Hematopoietic multipotent progenitor cell treated with erythropoietin and hydrocortisone succinate and interleukin-3 and kit ligand, for 6 days (in vitro differentiated cells): Measurements from ENCODE around the gene RASGRP2.
A peak's percentile ranks its signal among the peaks of the same experiment; 100 is the strongest.

Experiments
- DNase-seq: peaks from one replicate; pipeline ENCODE4 v3.0.0-alpha.2; 2015

RASGRP2 gene

DNA sequence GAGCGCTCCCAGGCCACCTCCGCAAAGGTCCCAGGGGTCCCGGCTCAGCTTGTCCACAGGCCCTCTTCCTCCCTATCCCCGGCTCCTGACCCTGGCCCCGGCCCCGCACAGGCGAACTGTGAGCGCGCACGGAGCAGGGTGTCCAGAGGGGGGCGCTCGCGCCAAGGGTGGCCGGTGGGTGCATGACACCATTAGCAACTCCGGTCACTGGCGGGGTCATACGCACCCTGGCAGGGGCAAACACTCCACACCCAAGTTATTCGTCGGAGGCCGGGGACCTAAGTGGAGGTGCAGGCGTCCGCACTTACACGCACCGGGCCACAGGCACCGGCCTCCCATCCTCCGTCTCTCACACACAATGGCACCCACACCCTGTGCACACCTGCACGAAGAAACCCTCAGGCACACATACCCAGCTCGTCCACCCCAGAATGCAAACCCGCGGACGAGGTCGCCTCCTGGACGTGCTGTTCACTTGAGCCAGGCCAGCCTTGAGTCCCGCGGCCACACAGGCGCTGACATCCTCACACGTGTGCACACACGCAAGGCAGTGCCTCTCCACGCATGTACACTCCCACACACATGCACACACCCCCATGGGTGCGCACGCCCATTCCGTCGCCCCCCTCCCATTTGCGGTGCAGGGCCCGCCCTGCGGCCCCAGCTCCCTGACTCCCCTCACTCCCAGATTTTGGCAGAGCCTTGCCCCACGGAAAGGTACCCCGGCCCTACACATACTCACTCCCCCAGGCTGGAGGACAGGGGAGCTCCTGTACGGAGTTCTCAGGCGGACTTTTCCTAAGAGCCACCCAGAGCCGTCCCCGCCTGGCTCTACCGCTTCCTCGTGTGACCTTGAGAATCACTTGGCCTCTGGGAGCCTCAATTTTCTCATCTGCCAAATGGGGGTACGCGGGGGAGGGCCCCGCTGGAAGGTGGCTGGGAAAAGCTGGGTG is at the start of gene RASGRP2:
Gene RASGRP2 (minus strand): TSS at position 552 of the 953 bp plus-strand sequence. CDS start 1,276 bp downstream, outside the sequence.
- peak; percentile 81 for DNase-seq

DNA sequence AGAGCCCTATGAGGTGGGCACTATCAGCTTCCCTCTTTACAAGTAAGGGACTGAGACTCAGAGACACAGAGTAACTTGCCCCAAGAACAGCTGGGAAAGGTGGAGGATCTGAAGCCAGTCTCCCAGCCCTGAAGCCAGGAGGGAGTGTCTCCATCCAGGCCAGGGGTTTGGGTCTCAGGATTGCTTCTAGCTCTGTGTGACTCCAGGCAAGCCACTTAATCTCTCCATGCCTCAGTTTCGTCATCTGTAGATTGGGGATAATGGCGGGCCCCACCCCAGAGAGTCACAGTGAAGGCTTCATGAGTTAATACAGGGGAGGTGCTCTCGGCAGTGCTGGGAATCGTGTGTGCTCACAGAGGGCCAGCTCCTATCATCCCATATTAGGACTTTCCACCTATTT is 48.5 kb upstream of the RASGRP2 start:
- no peak for DNase-seq

DNA sequence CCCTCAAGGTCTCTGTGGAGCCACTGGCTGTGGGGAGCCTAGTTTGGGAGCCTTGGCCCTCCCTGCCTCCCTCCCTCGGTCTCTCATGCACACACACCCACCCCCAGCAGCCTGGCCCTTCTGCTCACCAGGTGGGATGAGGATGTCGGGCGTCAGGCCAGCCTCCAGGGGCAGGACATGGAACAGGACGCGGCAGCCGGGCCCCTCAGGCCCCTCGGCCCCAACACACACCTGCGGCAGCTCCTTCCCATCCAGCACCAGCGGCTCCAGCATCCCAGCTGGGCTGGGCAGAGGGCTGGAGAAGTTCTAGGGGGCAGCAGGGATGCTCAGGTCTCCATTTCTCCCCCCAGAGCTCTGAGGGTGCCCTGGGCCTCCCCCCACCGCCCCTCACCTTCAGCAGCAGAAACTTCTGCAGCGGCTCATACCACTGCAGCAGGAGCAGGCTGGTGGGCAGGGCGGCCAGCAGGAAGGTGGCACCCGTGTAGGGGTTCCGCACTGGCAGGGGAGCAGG is 47.9 kb upstream of the RASGRP2 start:
- no peak for DNase-seq

DNA sequence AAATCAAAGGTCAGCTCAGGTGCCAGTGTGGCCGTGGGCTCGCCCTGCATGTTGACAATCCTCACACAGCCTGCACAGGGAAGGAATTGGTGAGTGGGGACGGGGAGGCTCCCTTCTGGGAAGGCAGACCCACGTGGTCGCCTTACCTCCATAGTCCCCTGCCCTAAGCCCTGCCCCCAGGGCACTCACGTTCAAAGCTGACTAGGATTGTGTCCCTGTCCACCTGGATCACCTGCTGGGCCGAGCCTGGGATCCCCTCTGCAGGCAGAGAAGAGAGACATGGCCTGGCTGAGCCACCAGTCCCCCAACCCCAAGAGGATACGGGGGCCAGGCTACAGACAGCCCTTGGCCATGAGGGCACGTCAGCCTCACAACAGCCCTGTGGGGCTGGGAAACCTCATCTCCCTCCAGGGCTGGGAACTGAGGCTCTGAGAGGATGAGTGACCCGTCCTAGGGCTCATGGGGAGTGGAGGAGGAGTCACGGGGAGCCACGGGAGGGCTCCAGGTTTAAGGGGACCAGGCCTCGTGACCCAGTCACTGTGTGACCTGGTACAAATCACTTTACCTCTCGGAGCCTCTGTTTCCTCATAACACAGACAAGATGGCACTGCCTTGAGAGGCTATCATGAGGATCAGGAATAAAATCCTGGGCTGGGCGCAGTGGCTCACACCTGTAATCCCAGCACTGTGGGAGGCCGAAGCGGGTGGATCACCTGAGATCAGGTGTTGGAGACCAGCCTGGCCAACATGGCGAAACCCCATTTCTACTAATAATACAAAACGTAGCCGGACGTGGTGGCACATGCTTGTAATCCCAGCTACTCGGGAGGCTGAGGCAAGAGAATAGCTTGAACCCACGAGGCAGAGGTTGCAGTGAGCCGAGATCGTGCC is 46.5 kb upstream of the RASGRP2 start:
- DNase-seq = no peak

DNA sequence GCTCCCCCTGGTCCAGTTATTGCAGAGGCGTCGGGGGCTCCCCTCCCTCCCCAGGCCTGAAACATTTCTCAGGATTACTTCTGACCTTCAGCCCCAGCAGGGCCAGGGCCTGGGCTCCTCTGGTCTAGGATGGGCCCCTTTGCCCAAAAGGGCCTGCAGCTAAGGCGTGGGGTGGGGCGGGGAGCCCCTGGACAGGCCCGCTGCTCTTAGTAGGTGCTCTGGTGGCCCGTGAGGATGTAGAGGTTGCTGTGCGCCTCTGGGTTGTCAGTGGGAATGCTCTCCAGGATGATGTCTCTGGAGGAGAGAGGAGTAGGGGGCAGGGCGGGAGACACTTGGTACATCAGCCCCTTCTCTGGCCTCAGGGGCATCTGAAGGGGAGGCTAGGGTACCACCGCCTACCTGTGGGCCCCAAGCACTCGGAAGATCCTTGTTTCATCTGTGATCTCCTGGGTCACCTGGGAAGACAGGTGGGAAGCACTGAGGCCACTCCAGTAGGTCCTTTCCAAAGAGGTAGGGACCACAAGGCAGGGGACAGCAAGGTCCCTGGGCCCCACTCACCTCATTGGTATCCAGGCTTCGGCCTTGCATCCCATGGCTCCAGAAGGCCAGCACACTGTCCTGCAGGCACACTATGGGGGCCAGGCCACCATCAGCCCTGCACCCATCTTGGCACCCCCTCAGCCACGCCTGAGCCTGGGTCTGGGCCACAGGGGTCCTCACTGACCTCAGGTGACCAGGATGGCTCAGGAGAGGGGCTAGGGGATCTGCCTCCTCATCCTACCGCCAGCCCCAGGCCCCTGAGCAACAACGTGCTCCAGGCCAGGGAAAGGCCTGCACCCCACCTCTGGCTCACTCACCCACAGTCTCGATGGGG is 45.6 kb upstream of the RASGRP2 start:
- no peak for DNase-seq

DNA sequence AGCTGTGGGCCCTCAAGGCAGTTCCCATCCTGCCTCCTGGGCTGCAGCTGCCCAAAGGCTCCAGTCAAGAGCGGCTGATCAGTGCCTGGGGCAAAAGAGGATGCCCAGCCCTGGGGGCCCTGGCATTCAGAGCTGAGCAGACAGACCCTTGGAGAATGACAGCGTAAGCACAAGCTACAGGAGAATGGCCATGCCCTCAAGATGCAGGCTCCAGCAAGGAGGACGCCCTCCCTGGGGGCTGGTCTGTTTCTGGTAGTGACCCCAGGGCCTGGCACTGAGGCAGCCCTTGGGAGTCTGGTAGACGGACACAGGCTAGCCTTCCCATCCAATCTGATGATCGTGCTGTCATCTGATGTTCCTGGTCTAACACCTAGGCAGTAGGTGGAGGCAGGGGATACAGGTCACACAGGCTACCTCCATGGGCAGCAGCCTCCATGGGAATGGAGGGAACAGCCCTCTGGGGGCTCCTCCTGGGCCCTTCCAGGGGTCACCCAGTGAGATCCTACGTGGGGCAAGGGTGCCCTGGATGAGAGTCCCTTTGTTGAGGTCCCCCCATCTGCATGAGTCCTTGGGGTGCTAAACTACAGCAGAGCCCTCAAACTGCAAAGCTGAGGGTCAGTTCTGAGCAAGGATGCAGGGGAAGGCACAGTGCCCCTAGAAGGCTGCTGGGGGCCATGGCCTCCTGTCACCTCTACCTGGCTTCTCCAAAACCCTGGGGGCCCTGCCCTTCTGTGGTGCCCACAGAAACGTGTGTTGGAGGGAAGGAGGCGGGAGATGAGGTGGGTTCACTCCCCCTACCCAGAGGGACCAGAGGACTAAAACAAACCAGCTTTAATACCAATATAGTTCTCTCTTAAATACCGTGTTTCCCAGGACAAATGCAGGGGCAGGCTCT is 44.6 kb upstream of the RASGRP2 start:
- DNase-seq = no peak

DNA sequence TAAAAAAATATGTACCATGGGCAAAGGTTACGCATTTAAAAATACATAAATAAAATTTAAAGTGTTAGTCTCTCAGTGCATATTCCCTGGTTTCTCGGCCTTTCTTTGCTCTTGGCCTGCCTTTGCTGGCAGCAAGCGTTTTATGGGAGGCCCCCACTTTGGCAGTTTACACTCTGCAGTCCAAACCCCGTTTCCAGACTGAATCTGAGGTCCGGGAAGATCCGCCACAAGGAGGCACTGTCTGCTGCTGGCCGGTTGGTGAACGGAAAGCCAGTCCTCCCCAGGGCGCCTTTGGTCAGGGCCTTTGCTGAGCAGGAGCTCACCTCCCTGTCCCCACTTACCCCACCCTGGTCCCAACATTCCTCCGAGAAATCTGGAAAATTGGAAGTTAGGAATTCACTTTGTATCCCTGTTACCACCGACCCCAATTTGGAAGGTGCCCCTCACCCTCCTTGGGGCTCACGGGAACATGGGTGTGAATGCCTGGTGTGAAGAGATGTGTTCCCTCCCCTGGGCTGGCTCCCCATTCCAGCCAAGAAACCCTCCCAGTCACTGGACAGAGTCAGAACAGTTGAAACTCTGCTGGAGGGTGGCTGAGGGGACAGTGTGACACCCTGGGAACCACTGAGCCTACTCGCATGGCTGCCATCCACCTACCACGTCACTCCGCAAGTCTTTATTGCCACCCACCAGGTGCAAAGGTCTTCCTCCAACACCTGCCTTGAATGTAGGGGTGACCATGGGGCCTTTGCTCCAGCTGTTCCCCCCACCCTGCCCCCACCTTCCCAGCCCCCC is 43.8 kb upstream of the RASGRP2 start:
- DNase-seq = peak; percentile 84

DNA sequence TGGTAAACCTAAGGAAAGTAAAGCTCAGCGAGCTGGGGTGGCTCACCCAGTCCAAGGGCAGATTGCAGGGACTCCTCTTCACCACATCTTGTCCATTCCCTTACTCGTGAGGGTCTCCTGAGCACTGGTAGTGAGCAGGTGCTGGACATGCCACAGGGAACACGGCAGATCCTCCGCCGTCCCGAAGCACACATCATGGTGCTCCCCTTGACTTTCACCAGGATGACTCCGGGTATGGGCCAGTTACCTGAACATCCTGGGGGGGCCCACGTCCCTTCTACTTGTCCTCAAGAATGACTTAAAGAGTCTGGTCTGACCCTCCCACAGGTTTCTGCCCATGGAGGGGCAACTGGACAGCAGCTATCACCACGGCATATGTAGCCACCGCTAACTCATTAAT is 42.4 kb upstream of the RASGRP2 start:
- DNase-seq = no peak

DNA sequence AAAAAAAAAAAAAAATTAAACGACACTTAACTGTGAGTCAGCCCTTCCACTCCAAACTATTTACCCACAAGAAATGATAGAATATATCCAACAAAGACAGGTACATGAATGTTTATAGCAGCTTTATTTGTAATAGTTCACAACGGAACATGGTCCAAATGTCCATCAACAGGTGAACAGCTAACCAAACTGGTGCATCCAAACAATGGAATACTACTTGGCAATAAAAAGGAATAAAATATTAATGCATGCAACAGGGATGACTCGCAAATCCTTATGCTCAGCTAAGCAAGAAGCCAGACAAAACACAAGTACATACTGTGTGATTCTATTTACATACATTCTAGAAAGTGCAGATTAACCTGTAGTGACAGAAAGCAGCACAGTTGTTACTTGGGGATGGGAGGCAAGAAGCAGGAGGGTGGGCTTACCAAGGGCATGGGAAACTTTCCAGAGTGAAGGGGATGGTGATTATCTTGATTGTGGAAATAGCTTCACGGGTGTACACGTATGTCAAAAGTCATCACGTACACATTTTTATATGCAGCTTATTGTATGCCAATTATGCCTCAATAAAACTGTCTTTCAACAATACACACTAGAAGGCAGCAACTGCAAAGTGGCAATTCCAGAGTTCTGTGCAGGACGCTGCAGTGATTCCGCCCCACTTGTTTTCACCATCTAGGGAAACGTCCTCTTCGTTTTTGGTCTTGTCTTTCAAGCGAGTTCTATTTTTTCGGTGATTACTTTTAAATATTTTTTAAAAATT is 41.1 kb upstream of the RASGRP2 start:
- no peak for DNase-seq

DNA sequence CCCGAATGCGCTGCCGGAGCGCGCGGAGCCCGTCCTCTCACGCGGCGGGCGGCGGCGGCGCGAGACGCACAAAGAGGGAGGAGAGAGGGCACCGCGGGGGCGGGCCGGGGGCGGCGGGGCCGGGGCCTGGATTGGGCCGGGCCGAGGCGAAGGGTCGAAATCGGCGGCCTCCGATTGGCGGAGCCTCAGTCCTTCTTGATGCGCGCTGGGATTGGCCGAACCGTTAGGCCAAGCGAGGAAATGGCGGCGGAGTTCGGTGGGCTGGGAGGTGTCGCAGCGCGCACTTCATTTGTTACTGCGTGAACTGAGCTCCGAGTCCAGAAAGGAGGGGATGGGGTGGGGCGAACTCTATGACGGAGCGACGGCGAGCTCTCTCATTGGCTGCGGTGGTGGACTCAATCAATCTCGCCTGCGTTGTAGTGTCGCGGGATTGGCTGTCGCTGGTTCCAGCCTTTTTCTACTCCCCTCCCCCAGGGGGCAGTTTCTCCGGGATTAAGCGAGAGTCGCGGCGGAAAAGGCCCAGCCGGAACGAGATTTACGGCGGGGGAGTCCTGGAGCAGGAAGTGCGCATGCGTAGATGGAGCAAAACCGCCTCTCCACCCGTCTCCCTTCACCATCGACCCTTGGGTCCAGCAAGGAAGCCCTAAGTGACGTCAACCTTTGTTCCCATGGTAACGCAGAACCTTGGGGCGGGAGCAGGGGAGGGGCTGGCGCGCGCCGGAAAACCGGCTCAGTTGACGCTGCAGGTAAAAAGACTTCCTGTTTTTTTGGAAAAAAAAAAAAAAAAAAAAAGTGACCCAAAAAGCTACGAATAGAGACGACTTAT is 34.7 kb upstream of the RASGRP2 start, which contains the start of gene SF1:
Gene SF1 (minus strand): TSS at position 70 of the 826 bp plus-strand sequence. CDS start 150 bp downstream, outside the sequence.
- peak; percentile 100 for DNase-seq

DNA sequence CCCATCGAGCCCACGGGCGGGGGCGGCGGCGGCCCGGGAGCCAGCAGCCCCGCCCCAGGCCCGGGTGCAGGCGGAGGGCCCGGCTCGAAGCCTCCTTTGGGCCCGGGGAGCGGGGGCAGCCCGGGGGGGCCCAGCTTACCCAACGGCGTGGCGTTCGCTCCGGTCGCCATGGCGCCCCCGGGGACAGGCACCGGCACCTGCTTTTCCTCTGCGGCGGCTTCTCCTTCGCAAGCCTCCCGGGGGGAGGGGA is 34.2 kb upstream of the RASGRP2 start:
- DNase-seq = no peak

DNA sequence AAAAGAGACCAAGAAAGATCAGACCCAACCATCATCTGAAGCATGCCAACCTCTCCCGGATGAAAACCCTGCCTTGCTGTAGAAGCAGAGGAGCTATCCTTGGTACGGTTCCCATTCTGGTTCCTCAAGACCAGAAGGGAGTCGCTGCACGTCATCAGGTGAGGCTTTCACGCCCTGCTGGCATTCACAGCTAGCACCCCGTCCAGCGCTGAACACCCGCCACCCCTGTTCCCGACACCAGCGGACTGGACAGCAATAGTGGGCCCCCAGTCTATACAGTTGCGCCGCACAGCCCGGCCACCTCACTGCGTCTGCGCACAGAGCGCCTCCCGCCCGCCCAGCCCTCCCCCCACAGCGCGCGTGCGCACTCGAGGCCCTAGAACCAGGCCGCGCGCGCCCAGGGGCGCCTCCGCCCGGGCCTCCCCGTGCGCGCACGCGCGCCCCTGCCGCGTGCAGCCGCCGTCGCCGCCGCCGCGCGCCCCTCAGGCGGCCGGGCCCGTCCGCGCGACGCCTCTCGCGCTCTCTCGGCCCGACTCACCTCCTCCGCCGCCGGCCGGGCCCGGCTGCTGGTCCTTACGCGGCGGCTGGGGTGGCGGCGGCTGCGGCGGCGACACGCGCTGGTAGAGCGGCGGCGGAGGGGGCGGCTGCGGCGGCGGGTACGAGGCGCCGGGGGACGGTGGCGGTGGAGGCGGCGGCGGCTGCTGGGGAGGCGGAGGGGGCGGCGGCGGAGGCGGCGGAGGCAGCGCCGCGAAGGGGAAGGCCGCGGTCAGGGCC is 33.7 kb upstream of the RASGRP2 start:
- peak; percentile 94 for DNase-seq

DNA sequence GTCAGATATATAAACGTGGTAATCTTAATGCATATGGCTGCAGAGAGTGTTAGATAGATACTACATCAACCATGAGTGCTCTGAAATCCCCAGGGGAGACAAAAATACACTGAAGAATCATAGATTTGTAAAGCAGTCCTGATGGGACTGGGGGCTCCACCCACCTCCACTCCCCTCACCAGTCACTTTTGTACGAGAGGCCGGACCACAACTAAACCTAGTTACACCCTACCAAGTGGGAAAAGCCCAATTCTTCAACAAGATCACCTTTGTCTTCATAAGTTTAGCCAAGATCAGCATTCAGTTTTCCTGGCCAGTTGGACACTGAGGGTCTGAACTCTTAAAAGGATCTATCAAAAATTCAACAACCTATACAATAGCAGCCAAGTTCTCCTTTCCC is 32.9 kb upstream of the RASGRP2 start:
- DNase-seq = no peak

DNA sequence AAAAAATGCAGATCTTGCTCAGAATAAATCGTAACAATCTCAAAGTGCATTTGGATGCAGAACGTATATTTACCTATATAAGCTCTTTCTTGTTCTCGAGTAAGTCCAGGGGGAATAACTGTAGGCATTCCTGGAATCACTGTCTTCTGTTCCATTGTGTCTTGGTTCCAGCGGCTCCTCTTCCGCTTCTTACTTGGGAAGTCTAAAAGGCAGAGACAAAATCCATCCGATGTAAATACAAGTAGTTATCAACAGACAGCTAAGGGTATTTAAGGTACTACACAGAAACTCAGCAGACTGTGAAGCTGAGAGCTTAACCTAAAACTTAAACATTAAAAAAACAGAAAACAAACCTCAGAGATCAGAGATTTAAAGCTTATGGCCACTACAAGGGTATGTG is 32.5 kb upstream of the RASGRP2 start:
- no peak for DNase-seq

DNA sequence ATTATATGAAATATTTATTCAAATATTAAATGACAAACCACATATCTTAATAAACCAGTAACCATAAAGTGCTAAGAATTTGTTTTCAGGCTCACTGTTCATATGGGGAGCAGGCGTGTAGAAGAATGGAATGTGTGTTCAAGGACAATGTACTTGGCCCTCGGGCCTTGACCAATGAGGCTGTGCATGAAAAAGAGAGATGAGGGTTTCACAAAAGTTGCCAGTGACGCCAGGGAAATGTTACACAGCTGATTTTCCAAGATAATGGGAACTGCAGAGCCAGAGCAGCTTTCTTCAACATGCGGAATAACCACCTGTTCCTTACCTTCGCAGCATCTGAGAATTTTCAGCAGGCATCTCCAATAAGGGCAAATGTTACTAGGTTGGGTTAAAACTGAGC is 30.2 kb upstream of the RASGRP2 start:
- no peak for DNase-seq

DNA sequence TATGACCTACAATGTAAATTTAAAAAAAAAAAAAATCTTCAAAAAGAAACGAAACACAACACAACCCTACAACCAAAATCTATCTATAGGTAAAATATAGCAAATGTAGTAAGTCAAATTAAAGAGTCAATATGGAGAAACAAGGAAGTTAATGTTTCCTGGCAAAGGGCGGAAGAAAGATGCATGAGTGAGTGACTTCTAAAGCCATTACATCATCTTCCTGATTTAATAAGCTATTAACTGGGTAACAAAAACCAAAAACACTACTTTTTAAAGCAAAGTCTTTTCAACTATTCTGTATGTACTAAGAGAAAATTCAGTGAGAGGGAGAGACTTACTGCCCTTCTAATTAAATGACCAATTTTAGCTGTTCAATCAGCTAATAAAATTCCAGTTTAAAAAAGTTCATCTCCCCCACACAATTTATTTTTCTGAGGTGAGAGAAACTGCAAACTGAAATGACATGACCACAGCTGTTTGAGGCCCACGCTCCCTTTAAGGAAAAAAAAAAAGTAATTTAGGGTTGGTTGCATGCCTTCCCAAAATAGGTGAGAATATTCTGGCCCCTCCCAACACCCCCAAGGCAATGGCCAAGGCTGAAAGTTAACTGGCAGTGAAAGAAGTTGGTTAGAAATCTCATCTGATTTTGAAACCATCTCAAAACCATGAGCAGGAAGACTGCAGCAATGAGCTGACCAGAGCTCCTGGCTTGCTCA is 28.5 kb upstream of the RASGRP2 start:
- peak; percentile 48 for DNase-seq

DNA sequence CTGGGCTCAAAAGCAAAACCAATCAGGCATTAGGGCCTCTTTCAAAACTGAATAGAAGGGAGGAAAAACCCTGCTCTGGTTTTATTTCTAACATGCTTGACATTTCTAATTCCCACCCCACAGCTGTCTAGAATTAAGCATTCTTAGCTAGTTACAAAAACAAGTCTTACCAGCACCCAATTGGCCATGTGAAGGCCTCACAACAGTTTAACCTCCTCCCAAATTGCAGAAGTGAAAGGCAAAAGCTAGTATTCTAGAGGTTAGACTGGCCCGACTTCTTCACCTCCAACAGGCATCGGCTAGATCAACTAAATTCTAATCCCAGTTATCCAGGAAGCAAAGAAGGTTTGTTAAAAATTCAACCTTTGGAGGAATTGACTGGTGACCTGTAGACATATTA is 27.9 kb upstream of the RASGRP2 start:
- DNase-seq = no peak
